NCI-H146 treated with DMSO at 0.1 percent for 48 hours (cell line): ENCODE data around the gene TSPAN32.
"Not testable (repeated sequence)": the region's sequence is repeated elsewhere in the genome, so short reads cannot be mapped to it uniquely, and the experiment has no call there.

Source experiments
- DNase-seq: peaks from one replicate; lab custom pipeline; 2025; ENCODE audit not compliant: unreplicated experiment; lab: John Stamatoyannopoulos, UW

The TSPAN32 gene

DNA sequence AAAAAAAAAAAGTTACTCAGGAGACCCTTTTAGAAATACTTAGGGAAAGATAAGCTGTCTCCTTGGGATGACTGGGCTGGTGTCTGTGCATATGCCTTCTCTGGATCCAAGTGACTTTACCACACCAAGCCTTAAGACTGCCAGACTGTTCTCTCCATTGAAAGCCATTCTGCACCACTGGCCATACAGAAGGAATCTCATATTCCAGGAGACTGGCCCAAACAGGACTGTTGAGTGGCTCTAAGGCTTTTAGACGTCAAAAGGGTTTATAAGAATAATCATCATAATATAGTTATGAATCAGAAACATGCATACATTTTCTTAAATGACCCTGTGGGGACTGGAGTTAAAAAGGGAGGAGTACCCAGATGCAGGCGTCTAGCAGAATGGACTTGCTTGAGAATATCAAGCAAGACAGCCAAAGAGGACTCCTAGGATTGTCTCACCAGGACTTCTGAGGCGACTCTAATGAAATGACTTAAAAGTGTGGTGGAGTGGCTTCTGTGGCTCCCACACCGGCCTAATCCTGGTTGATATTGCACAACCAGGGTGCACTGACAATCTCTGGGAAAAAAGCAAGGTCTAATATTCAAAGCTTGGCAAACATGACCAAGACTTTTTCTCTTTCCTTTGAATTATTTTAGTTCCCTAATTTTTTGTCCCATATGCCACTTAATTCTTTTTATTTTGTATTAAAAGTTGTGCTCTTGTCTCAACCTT is 31.8 kb downstream of the TSPAN32 start:
- DNase-seq: not testable (repeated sequence)

DNA sequence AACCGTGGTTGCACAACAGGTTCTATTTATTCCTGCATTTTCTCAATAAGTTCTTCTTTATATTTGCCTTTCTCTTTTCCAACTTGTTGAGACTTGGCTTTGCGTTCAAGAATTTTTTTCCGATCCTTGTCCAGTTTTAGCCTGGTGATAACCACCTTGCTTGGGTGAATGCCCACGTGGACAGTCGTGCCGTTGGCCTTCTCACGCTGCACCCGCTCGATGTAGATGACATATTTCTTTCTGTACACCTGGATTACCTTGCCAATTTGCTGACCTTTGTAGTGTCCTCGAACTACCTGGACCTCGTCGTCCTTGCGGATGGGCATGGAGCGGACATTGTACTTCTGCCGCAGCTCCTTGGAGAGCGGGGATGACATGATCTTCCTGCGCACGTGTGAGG is 33.5 kb downstream of the TSPAN32 start:
- DNase-seq: not testable (repeated sequence)

DNA sequence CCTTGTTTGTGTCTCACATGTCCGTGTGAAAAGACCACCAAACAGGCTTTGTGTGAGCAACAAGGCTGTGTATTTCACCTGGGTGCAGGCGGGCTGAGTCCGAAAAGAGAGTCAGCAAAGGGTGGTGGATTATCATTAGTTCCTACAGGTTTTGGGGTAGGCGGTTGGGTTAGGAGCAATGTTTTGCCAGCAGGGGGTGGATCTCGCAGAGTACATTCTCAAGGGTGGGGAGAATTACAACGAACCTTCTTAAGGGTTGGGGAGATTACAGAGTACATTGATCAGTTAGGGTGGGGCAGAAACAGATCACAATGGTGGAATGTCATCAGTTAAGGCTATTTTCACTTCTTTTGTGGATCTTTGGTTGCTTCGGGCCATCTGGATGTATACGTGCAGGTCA is 36.9 kb downstream of the TSPAN32 start:
- not testable (repeated sequence) for DNase-seq

DNA sequence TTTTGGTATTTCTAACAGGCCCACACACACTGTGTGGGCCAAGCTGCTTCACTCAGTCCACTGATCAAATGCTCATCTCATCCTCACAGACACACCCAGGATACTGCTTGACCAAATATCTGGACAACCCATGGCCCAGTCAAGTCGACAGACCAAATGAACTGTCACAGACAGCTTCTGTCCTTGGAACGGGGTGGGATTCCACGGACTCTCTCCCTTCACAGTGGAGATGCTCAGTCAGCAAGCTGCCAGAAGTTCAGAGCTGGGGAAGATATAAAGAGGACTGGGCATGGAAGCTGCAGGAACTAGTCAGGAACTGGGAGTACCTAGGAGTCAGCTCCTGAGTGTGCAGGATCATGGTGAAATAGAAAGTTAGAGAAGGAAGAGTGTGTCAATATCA is 40.7 kb downstream of the TSPAN32 start:
- no peak for DNase-seq

DNA sequence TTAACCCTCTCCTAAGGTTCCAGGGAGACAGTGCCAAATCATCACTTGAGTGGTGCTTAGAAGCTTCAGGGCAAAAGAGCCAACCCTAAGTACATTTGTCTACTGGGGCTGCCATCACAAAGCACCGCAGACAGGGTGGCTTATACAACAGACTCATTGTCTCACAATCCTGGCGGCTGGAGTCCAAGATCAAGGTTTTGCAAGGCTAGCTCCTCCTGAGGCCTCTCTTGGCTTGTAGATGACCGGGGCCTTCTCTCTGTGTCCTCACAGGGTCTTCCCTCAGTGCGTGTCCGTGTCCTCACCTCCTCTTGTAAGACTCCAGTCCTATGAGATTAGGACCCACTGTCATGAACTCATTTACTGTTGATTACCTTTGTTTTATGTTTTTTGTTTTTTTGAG is 41.2 kb downstream of the TSPAN32 start:
- DNase-seq: no peak

DNA sequence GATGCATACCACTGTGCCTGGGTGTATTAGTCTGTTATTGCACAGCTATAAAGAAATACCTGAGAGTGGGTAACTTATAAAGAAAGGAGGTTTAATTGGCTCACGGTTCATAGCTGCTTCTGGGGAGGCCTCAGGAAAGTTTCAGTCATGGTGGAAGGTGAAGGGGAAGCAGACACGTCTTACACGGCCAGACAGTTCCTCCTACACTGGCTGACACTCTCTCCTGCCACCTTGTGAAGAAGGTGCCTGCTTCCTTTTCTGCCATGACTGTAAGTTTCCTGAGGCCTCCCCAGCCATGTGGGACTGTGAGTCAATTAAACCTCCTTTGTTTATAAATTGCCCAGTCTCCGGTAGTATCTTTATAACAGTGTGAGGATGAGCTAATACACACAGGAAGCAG is 41.7 kb downstream of the TSPAN32 start:
- DNase-seq: no peak

DNA sequence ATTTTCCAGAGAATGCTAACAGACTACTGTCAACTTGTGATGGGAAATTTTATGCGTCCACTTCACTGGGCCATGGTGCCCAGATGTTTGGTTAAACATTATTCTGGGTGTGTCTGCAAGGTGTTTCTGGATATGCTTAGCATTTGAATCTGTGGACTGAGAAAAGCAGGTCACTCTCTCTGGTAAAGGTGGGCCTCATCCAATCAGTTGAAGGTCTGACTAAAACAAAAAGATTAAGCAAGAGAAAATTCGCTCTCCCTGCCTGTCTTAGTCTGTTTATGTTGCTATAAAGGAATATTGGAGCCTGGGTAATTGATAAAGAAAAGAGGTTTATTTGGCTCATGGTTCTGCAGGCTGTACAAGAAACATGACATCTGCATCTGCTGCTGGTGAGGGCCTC is 43.2 kb downstream of the TSPAN32 start:
- no peak for DNase-seq

DNA sequence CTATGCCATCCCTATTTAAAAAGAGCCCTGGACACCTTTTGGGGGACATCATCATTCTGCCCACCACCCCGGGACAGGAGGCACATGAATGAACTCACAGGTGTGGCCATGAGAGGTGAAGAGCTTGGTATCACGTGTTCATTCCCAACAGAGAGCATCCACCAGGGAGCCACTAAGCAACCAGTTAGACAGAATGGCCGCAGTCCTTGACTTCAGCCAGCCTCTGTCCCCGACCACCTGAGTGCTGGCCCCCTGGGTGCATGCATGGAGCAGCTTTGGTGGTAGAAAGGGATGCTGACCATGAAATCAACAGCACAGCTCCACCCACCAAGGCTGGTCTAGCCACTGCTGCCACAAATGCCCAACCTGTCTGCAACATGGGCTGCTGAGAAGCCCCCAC is 44.2 kb downstream of the TSPAN32 start:
- DNase-seq: no peak

DNA sequence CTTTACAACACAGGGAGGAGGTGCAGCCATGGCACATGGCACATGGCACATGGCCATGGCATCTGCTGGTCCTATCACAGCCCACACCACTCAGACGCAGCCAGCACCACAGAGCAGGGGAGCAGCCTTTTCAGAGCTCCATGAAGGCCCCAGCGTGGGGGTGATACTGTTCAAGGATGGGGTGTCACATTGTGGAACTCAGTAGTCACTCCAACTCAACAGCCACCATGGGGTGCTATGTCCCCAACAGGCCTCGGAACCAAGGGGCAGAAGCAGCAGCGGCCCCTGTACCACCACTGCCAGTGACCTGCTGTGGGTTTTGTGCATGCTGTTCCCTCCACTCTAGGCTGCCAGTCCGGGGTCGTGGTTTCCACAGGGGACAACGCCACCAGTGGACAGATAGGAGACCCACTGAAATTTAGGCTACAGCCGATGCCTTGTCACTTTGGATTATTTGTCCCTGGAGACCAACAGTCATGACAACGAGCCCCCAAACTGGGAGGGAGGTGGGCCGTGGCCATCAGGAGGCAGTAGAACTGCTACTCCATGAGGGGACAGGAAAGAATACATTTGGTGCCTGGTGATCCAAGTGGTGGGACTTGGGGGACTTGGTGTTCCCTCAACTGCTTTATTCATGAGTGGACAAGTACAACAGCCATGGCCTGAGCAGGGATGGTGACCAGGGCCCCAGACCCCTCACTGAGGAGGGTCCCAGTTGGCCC is 44.9 kb downstream of the TSPAN32 start:
- no peak for DNase-seq

DNA sequence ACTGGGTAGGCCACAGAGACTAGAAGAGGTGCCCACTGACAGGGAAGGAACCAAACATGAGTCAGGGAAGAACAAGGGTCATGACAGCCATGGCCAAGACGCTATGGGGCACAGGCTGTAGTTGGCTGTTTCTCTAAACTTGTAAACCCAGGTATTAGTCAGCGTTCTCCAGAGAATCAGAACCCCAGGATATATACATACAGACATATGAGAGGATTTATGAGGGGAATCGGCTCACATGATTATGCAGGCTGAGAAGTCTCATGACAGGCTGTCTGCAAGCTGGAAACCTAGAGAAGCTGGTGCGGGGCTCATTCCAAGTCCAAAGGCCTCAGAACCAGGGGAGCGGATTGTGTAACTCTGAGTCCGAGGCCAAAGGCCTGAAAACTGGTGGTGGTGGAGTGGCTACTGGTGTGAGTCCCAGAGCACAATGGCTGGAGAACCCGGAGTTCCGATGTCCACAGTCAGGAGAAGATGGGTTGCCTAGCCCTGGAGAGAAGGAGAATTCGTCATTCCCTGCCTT is 45.6 kb downstream of the TSPAN32 start:
- no peak for DNase-seq

DNA sequence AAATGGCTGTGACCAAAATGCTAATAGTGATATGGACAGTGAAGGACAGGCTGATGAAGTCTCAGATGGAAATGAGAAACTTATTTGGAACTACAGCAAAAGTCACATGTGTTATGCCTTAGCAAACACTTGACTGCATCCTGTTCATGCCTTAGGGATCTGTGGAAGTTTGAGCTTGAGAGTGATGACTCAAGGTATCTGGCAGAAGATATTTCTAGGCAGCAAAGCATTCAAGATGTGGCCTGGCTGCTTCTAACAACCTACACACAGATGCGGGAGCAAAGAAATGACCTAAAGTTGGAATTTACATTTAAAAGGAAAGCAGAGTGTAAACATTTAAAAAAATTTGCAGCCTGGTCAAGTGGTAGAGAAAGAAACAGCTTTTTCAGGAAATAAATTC is 47.2 kb downstream of the TSPAN32 start:
- no peak for DNase-seq

DNA sequence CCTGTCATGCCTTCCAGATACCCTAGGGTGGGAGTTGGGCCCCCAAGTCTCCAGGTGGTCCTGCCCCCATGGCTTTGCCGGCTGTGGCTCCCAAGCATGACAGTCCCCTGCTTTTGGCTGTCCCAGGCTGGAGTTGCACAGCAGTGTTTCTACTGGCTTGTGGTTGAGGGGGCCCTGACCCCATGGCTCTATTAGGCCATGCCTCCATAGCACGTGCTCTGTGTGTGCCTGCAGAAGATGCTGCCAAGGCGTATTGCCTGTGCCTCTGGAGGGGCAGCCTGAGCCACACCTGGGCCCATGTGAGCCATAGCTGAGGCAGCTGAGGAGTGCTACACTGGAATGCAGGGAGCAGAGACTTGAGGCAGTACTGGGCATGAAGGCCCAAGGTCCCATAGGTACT is 49.9 kb downstream of the TSPAN32 start:
- no peak for DNase-seq

DNA sequence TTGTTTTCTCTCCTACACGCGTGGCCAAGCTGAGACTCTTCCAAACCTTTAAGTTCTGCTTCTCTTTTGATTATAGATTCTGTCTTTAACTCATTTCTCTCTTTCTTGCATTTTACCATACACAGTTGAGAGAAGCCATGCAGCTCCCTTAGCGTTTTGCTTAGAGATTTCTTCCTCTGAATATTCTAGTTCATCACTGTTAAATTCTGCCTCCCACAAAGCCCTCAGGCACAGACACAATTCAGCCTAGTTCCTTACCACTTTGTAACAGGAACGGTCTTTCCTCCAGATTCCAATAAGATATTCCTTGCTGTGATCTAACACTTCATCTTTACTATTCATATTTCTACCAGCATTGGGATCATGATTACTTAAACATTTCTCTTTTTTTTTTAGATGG is 50.6 kb downstream of the TSPAN32 start:
- DNase-seq: no peak

DNA sequence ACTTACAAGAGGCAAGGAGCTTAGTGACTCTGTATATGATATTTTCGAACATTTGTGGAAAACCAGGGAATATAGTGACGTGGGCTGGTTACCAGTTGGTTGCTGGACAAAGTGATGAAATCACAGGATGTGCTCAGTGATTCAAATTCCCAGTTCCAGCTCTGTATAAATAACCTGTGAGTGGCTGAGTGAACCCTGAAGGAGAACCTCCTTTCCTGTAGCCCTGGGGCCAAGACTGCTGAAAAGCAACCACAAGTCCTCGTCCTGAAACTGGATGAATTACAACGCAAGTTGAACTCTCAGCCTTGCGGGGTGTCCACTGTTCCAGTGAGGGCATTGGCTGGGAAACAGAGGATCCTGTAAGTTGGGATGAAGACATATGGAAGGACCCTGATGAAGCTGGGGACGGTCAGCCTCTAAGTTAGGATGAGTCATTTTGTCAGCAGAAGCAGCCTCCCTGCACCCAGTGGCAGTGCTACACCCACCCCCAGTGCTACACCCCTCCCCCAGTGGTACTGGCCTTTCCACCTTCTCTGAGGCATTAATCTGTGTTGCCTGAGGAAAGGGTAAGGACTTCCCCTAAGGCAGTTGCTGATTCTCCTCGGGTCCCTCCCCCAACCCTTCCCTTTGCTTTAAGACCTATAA is 53.3 kb downstream of the TSPAN32 start:
- DNase-seq: no peak

DNA sequence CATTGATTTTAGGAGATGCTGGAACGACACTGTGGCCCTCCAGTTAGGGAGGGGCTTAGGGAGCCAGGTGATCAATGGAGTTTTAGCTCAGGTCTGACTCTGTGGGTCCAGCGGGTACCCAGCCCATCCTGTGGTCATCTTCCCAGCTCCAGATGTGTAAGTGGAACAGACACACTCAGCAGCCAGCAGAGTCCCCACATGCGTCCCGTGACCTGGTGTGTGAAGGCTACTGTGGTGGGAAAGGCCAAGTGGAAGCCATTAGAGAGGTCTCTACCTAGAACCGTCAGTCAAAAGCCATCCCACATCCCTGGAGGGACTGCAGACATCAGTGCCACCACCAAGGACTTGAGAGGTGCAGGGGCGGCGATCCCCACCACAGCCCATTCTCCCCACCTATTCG is 55.4 kb downstream of the TSPAN32 start:
- no peak for DNase-seq

DNA sequence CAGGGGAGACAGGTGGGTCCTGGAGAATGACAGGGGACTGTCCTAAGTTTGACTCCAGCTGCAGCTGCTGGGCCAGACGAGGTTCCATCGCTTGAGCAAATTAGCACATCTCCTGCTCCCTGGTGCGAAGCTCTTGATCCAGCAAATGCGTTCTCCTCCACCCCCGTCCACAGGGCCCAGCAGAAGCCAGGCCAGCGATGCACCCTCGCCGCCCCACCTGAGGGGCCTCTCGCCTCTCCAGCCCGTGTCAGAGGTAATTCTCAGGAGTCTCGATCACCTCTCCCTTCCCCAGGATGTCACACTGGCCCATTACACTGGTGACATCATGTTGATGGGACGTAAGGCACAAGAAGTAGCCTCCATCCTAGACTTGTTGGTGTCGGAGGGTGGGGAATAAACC is 55.8 kb downstream of the TSPAN32 start:
- DNase-seq: not testable (repeated sequence)

DNA sequence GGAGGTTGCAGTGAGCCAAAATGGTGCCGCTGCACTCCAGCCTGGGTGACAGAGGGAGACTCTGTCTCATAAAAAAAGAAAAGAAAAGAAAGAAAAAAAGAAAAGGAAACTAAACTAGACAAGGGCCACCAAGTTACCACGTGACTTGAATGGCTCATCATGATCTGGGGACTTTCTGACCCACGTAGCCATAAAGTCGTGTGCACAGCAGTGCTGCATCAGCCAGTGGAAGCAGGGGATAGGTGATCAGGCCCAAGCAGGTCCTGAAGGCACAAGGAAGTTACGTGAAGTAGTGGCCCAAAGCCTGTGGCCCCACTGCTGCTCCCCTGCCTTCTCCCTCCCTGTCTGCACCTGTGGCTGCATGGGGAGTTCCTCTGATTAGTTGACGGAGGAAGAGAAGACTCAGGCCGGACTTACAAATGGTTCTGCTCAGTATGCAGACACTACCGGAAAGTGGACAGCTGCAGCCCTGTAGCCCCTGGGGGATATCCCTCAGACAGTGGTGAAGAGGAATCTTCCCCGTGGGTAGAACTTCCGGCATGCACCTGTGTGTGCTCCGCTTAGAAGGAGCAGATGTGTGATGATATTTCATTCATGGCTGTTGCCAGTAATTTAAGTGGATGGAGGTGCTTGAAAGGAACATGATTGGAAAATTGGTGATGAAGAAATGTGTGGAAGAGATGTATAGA is 57.1 kb downstream of the TSPAN32 start:
- DNase-seq: no peak

DNA sequence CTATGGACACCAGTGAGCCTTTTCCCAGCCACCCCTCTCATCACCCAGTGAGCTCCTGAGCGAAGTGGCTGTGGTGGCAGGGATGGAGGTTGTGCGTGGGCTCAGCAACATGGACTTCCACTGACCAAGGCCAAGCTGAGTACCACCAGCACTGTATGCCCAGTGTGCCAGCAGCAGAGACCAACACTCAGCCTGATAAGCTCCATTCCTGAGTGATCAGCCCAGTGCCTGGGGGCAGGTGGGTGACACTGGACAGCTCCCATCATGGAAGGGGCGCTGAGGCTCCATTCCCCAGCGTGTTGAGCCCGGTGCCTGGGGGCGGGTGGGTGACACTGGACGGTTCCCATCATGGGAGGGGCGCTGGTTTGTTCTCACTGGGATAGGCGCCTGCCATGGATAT is 57.7 kb downstream of the TSPAN32 start:
- no peak for DNase-seq

DNA sequence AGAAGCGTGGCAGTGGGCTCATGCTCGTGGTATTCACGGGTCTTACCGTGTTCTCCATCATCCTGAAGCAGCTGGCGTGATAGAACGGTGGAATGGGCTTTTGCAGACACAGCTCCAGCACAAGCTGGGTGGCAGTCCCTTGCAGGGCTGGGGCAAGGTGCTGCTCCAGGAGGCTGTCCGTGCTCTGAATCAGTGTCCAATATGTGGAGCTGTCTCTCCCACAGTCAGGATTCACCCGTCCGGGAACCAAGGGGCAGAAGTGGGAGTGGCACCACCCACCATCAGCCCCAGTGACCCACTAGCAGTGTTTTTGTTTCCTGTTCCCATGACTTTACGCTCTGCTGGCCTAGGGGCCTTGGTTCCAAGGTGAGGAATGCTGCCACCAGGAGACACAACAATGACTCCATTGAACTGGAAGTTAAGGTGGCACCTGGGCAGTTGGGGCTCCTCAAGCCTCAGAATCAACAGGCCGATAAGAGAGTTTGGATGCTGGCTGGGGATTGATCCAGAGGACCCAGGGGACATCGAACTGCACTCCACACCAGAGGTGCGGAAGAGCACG is 58.3 kb downstream of the TSPAN32 start:
- DNase-seq: no peak

DNA sequence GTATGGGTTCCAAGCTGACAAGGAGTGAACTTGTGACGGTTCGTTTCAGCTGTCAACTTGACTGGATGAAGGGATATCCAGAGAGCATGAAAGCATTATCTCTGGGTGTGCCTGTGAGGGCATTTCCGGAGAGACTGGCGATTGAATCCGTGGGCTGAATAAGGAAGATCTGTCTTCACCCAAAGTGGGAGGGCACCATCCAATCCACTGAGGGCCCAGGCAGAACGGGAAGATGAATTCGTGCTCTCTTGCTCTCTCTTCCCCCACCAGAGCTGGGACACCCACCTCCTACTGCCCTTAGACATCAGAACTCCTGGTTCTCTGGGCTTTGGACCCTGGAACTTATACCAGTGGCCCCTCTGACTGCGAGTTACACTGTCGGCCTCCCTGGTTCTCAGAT is 59.8 kb downstream of the TSPAN32 start:
- DNase-seq: no peak

DNA sequence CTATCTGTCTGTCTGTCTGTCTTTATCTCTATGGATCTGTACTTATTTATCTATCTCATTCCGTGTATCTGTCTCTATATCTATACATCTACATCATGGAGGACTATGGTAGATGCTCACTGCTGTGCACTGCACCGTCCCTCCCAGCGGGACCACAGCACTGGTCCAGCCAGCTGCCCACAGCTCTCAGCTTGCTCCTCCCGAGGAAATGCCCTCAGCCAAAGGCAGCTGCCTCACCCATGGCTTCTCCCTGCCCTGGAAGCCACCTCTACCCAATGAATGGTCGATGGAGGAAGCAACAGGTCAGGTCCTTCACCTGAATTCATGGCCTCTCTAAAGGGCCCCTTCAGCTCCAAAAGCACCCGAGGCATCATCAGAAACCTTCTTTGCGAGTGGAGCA is 60.6 kb downstream of the TSPAN32 start:
- no peak for DNase-seq
